GM12801 (cell line): ENCODE results near the gene PARP9.

Source experiments
- TF ChIP-seq, protein P1 (sequence below): IDR thresholded peaks from one replicate; pipeline ENCODE4 v1.5.1; 2011; ENCODE audit warnings: control low read depth; ENCODE audit not compliant: insufficient read length; ENCODE audit errors: extremely low read depth

PARP9 gene

DNA sequence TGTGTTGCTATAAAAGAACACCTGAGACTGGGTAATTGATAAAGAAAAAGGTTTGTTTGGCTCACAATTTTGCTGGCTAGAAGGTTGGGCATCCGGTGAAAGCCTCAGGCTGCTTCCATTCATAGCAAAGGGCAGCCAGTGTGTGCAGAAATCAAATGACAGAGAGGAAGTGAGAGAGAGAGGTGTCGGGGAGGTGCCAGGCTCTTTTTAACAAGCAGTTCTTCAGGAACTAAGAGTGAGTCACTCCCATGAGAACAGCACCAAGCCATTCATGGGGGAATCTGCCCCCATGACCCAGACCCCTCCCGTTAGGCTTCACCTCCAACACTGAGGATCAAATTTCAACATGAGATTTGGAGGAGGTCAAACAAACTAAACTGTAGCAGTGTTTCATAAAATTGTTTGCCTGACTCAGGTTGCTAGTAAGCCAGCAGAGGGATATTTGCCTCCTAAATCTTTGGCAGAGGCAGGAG, 8.9 kb upstream of the PARP9 start:
- TF ChIP-seq, protein P1, sequence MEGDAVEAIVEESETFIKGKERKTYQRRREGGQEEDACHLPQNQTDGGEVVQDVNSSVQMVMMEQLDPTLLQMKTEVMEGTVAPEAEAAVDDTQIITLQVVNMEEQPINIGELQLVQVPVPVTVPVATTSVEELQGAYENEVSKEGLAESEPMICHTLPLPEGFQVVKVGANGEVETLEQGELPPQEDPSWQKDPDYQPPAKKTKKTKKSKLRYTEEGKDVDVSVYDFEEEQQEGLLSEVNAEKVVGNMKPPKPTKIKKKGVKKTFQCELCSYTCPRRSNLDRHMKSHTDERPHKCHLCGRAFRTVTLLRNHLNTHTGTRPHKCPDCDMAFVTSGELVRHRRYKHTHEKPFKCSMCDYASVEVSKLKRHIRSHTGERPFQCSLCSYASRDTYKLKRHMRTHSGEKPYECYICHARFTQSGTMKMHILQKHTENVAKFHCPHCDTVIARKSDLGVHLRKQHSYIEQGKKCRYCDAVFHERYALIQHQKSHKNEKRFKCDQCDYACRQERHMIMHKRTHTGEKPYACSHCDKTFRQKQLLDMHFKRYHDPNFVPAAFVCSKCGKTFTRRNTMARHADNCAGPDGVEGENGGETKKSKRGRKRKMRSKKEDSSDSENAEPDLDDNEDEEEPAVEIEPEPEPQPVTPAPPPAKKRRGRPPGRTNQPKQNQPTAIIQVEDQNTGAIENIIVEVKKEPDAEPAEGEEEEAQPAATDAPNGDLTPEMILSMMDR = no peak

- TF ChIP-seq, protein P1 = no peak
Measured at GRCh38 chr3:122568755-122569154, 4.7 kb upstream of the PARP9 start.

DNA sequence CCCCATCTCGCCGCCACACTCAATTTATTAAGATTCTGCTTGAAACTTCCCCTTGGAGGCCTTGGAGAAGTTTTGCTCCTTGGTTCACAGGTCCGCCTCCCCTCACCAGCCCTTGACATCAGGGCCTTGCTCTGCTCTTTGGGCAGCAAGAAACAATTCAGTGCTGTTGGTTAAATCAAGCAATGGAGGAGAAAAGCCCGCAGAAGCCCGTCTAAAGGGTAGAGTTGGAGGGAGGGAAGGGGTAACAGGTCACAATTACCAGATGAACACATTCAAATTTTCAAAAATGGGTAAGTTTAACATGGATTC, 429 bp downstream of the PARP9 start:
- TF ChIP-seq, protein P1 = no peak

- TF ChIP-seq, protein P1 = no peak
Measured at GRCh38 chr3:122562923-122563716, 980 bp downstream of the PARP9 start.

GRCh38 chr3:122560680-122561079, 3.4 kb downstream of the PARP9 start:
- TF ChIP-seq, protein P1 = no peak

DNA sequence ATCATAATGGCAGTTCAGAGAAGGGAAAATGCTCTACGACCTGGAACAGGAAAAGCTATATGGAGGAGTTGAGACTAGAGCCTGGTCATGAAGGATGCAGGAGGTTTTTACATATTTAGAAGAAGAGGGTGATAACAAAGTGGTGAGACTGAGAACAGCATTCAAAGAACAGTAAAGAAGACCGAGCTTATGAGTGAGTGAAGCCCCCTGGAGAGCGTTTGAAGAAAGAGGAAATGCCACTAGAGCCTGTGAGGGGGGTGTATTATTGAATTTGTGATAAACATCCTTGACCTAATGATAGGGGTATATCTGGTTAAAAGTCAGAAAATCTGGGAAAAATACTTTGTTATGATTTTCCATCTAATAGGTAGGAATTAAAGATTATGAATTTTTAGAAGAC, 4.2 kb downstream of the PARP9 start:
- TF ChIP-seq, protein P1 = no peak

DNA sequence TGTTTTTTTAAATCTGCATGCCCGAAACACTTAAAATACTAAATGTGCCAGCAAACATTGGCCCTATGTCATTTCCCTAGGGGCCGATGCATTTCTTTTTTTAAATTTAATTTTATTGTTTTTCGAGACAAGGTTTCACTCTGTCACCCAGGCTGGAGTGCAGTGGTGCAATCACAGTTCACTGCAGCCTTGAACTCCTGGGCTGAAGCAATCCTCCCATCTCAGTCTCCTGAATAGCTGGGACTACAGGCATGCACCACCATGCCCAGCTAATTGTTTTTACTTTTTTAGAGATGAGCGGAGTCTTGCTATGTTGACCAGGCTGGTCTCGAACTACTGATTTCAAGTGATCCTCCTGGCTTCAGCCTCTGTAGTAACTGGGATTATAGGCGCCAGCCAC, 5.5 kb downstream of the PARP9 start:
- TF ChIP-seq, protein P1 = no peak

DNA sequence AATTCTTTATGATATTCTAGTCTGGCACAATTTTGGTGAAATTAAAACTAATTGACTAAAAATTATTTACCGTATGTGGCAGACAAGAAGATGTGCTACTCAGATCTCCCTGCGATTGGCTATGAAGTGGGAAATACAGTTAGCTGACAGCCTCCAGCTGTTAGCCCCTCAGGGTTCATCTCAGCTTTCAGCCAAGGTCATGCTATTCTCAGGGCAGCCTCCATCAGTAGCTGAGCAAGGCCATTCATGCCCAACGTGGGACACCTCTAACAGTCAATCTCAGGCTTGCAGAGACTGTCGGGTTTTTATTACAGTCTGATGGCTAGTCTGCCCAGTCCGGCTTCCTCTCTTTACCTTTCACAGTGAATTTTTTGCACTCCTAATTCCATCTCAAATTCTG, 6.7 kb downstream of the PARP9 start:
- TF ChIP-seq, protein P1 = no peak
